ENCODE measurements around the gene MYO9B.

MYO9B gene

GRCh38 chr19:17069193-17069592, 6.4 kb upstream of the MYO9B start:
- in situ Hi-C loops (cut with HindIII; ENCODE audit: low pct_ligation_motif_present, low sequenced_read_pairs) = no loop called here
- Histone ChIP-seq H3K4me3 (ENCODE audit: low read depth, low read length) (no peak overlapping the region), H3K27me3 (replicated peaks) (no peaks in the 10 kb centered on the region), H3K36me3 (replicated peaks) (no peaks in the 10 kb centered on the region), H3K27ac (no peak overlapping the region)
- TF ChIP-seq CTCF (IDR thresholded peaks at IDR 0.05; ENCODE audit: low read depth, low read length, missing control alignments) = peak; percentile 15
- DNase-seq = no peak

- Histone ChIP-seq H3K4me3 (ENCODE audit: low read depth, low read length) (no peak overlapping the region), H3K36me3 (replicated peaks) (no peaks in the 10 kb centered on the region), H3K27ac (no peak overlapping the region), H3K27me3 (replicated peaks) (no peaks in the 10 kb centered on the region)
- TF ChIP-seq CTCF (IDR thresholded peaks at IDR 0.05; ENCODE audit: low read depth, low read length, missing control alignments) = no peak
- no peak for DNase-seq
- in situ Hi-C loops (cut with HindIII; ENCODE audit: low pct_ligation_motif_present, low sequenced_read_pairs) = no loop called here
Measured at GRCh38 chr19:17070421-17070820, 5.2 kb upstream of the MYO9B start.

DNA sequence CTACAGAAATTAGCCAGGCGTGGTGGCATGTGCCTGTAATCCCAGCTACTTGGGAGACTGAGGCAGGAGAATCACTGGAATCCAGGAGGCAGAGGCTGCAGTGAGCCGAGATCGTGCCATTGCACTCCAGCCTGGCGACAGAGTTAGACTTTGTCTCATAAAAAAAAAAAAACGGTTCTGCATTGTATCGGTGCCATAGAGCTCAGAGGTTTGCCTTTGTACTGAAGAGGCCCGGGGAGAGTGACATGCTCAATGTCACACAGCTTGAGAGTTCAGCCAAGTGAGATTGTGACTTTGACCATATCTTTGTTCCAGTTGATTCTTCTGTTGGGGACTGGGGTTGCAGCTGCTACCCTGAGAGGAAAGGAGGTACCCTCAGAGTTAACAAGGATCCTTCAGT, 4.7 kb upstream of the MYO9B start:
- in situ Hi-C loops (cut with HindIII; ENCODE audit: low pct_ligation_motif_present, low sequenced_read_pairs) = no loop called here
- Histone ChIP-seq H3K36me3 (replicated peaks) (no peaks in the 10 kb centered on the region), H3K27ac (no peak overlapping the region), H3K27me3 (replicated peaks) (no peaks in the 10 kb centered on the region), H3K4me3 (ENCODE audit: low read depth, low read length) (no peak overlapping the region)
- no peak for TF ChIP-seq CTCF (IDR thresholded peaks at IDR 0.05; ENCODE audit: low read depth, low read length, missing control alignments)
- no peak for DNase-seq

DNA sequence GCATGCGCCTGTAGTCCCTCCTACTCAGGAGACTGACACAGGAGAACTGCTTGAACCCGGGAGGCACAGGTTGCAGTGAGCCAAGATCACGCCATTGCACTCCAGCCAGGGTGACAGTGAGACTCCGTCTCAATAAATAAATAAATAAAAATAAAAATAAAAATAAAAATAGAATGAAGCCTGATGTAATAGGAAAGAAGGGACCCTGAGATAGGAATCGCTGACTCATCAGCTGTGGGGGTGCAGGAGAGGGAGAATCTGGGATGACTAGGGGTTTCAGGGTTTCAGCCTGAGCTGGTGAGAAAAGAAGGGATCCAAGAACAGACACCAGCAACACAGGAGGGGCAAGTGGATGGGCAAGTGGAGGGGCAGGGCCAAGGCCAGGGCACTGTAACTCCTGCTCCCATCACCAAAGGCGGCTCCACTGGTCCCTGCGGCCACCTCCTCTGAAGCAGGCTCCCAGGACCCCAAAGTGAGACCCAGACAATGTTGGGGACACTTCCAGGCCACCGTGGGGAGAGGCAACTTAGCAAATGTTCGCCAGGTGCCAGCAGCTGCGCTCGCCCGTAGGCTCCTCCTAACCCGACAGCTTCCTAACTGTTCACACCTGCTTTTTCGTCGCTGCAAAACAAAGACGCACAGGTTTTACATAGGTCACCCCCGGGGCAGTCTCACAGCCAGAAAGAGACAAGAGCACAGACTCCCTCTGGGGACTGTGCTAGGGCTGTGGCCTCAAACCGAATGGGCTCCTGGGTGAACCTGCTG, 1.5 kb upstream of the MYO9B start:
- in situ Hi-C loops (cut with HindIII; ENCODE audit: low pct_ligation_motif_present, low sequenced_read_pairs) = no loop called here
- H3K4me3 ChIP-seq (ENCODE audit: low read depth, low read length) = peak overlapping the region; percentile 88
- H3K27me3 ChIP-seq (replicated peaks) = no peaks in the 10 kb centered on the region
- peak overlapping the region; percentile 62 for H3K27ac ChIP-seq
- no peaks in the 10 kb centered on the region for H3K36me3 ChIP-seq (replicated peaks)
- no peak for DNase-seq
- no peak for TF ChIP-seq CTCF (IDR thresholded peaks at IDR 0.05; ENCODE audit: low read depth, low read length, missing control alignments)

GRCh38 chr19:17074634-17075034, 943 bp upstream of the MYO9B start:
- in situ Hi-C loops (cut with HindIII; ENCODE audit: low pct_ligation_motif_present, low sequenced_read_pairs) = no loop called here
- no peak for DNase-seq
- Histone ChIP-seq H3K36me3 (replicated peaks) (no peaks in the 10 kb centered on the region), H3K27ac (peak overlapping the region; percentile 62), H3K27me3 (replicated peaks) (no peaks in the 10 kb centered on the region), H3K4me3 (ENCODE audit: low read depth, low read length) (peak overlapping the region; percentile 88)
- TF ChIP-seq CTCF (IDR thresholded peaks at IDR 0.05; ENCODE audit: low read depth, low read length, missing control alignments) = no peak

Data from brain microvascular endothelial cell (primary cell).